Measurements from ENCODE around the gene GSK3B. TPM values are rescaled to one million over a fixed set of nuclear protein-coding genes. Genes with fewer than 3 reads are reported as not detected.

Gene GSK3B
- total and polyA plus RNA-seq, 4 donors, result 11.0 to 64.9 (median 30.6) TPM

DNA sequence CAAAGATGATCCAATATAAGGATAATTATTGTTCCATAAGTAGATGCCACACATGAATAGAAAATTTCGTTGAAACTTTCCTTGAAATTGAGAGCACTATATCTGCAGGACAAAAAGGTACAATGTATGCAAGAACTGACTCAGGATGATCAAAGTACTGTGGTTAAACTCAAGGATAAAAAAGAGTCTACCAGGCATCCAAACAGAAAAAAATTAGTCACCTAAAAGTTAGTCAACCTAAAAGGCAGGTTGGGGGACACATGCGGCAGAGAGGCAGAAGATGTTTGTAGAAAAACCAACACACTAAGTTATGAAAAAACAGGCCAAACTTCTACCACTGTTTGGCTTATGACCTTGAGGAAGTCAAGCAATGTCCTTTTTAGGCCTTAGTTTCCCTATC is 68.7 kb downstream of the GSK3B start:
- H3K27ac ChIP-seq (ENCODE audit: low read depth in 1 of 2, low read length in 1 of 2), result no peak overlapping the region
- peaks cover 0 to 1% (median 0%) of the 10 kb centered on the region in 4 donors for H3K36me3 ChIP-seq (ENCODE audit: control insufficient read depth in 4 of 4, insufficient read depth in 4 of 4, low read length in 4 of 4)
- no peak overlapping the region for H3K4me3 ChIP-seq
- TF ChIP-seq, protein P1, sequence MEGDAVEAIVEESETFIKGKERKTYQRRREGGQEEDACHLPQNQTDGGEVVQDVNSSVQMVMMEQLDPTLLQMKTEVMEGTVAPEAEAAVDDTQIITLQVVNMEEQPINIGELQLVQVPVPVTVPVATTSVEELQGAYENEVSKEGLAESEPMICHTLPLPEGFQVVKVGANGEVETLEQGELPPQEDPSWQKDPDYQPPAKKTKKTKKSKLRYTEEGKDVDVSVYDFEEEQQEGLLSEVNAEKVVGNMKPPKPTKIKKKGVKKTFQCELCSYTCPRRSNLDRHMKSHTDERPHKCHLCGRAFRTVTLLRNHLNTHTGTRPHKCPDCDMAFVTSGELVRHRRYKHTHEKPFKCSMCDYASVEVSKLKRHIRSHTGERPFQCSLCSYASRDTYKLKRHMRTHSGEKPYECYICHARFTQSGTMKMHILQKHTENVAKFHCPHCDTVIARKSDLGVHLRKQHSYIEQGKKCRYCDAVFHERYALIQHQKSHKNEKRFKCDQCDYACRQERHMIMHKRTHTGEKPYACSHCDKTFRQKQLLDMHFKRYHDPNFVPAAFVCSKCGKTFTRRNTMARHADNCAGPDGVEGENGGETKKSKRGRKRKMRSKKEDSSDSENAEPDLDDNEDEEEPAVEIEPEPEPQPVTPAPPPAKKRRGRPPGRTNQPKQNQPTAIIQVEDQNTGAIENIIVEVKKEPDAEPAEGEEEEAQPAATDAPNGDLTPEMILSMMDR (IDR thresholded peaks at IDR 0.05; ENCODE audit: control extremely low read depth, extremely low read depth), result no peak
- H3K9ac ChIP-seq (ENCODE audit: insufficient read depth in 1 of 2, low read length in 2 of 2), result no peak overlapping the region
- H3K27me3 ChIP-seq (ENCODE audit: control insufficient read depth in 3 of 3, insufficient read depth in 3 of 3, low read length in 2 of 3), result no peaks in the 10 kb centered on the region
- WGBS, 2 donors, result 85 to 94% methylated on average over 2 of the region's 2 CpGs
- DNase-seq, result no peak
- ATAC-seq (ENCODE audit: insufficient read depth, low FRiP score), result no peak
- H3K4me1 ChIP-seq (ENCODE audit: control insufficient read depth in 5 of 5, insufficient read depth in 5 of 5, low read length in 5 of 5), result peaks cover 0 to 17% (median 8%) of the 10 kb centered on the region in 5 donors
- no peaks in the 10 kb centered on the region for H3K9me3 ChIP-seq (ENCODE audit: control insufficient read depth in 4 of 4, insufficient read depth in 3 of 4, low read length in 3 of 4)

DNA sequence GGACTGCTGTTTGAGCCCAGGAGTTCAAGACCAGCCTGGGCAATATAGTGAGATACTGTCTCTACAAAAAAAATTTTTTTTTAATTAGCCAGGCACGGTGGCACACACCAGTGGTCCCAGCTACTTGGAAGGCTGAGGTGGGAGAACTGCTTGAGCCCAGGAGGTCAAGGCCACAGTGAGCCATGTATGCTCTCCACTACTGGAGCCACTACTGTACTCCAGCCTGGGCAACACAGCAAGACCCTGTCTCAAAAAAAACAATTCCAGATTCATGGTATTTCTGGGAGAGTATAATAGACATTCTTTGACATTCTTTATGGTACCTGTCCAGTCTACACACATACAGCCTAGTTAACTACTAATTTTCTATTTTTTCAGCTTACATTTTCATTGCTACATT is 70.1 kb downstream of the GSK3B start:
- Histone ChIP-seq H3K9ac (ENCODE audit: insufficient read depth in 1 of 2, low read length in 2 of 2) (no peak overlapping the region), H3K27me3 (ENCODE audit: control insufficient read depth in 3 of 3, insufficient read depth in 3 of 3, low read length in 2 of 3) (no peaks in the 10 kb centered on the region), H3K4me3 (no peak overlapping the region), H3K36me3 (ENCODE audit: control insufficient read depth in 4 of 4, insufficient read depth in 4 of 4, low read length in 4 of 4) (peaks cover 0 to 1% (median 0%) of the 10 kb centered on the region in 4 donors), H3K9me3 (ENCODE audit: control insufficient read depth in 4 of 4, insufficient read depth in 3 of 4, low read length in 3 of 4) (no peaks in the 10 kb centered on the region), H3K4me1 (ENCODE audit: control insufficient read depth in 5 of 5, insufficient read depth in 5 of 5, low read length in 5 of 5) (peaks cover 0 to 17% (median 8%) of the 10 kb centered on the region in 5 donors), H3K27ac (ENCODE audit: low read depth in 1 of 2, low read length in 1 of 2) (no peak overlapping the region)
- DNase-seq (no peak), ATAC-seq (ENCODE audit: insufficient read depth, low FRiP score) (no peak)
- WGBS, 2 donors, result 100% methylated on average over 1 of the region's 1 CpG
- TF ChIP-seq, protein P1 (IDR thresholded peaks at IDR 0.05; ENCODE audit: control extremely low read depth, extremely low read depth), result no peak

DNA sequence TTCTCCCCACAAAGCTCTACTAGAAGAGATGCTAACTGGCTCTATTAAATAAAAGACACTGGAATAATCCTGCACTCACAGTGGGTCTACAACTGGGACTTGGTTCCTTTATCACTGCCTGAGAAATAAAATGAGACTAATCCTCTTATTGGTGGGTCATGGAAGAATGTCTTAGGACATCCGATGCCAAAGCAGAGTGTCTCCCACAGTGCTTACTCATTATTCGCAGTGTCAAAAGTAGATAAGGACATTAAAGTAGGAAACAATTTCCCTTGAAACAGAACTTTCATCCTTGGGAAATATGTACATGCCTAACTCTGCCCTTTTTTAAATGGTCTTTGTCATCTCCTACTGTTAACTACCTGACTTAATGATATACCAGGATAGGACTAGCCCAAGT is 71.5 kb downstream of the GSK3B start:
- Histone ChIP-seq H3K4me1 (ENCODE audit: control insufficient read depth in 5 of 5, insufficient read depth in 5 of 5, low read length in 5 of 5) (peaks cover 0 to 22% (median 1%) of the 10 kb centered on the region in 5 donors), H3K4me3 (no peak overlapping the region), H3K9ac (ENCODE audit: insufficient read depth in 1 of 2, low read length in 2 of 2) (no peak overlapping the region), H3K36me3 (ENCODE audit: control insufficient read depth in 4 of 4, insufficient read depth in 4 of 4, low read length in 4 of 4) (no peaks in the 10 kb centered on the region), H3K27me3 (ENCODE audit: control insufficient read depth in 3 of 3, insufficient read depth in 3 of 3, low read length in 2 of 3) (no peaks in the 10 kb centered on the region), H3K27ac (ENCODE audit: low read depth in 1 of 2, low read length in 1 of 2) (no peak overlapping the region), H3K9me3 (ENCODE audit: control insufficient read depth in 4 of 4, insufficient read depth in 3 of 4, low read length in 3 of 4) (no peaks in the 10 kb centered on the region)
- DNase-seq (no peak), ATAC-seq (ENCODE audit: insufficient read depth, low FRiP score) (no peak)
- 92 to 96% methylated on average over 2 of the region's 2 CpGs for WGBS, 2 donors
- TF ChIP-seq, protein P1 (IDR thresholded peaks at IDR 0.05; ENCODE audit: control extremely low read depth, extremely low read depth), result no peak

DNA sequence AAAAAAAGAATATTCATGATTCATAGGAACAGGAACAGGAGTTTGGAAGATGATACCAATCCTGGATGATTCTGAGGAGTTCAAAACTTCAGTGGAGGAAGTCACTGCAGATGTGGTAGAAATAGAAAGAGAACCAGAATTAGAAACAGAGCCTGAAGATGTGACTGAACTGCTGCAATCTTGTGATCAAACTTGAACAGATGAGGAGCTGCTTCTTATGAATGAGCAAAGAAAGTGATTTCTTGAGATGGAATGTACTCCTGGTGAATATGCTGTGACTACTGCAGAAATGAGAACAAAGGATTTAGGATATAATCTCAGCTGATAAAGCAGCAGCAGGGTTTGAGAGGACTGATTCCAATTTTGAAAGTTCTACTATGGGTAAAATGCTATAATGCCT is 72.7 kb downstream of the GSK3B start:
- Histone ChIP-seq H3K36me3 (ENCODE audit: control insufficient read depth in 4 of 4, insufficient read depth in 4 of 4, low read length in 4 of 4) (no peaks in the 10 kb centered on the region), H3K27ac (ENCODE audit: low read depth in 1 of 2, low read length in 1 of 2) (no peak overlapping the region), H3K9ac (ENCODE audit: insufficient read depth in 1 of 2, low read length in 2 of 2) (no peak overlapping the region), H3K4me3 (no peak overlapping the region), H3K27me3 (ENCODE audit: control insufficient read depth in 3 of 3, insufficient read depth in 3 of 3, low read length in 2 of 3) (no peaks in the 10 kb centered on the region), H3K4me1 (ENCODE audit: control insufficient read depth in 5 of 5, insufficient read depth in 5 of 5, low read length in 5 of 5) (peaks cover 0 to 28% (median 1%) of the 10 kb centered on the region in 5 donors), H3K9me3 (ENCODE audit: control insufficient read depth in 4 of 4, insufficient read depth in 3 of 4, low read length in 3 of 4) (no peaks in the 10 kb centered on the region)
- TF ChIP-seq, protein P1 (IDR thresholded peaks at IDR 0.05; ENCODE audit: control extremely low read depth, extremely low read depth), result no peak
- DNase-seq (no peak), ATAC-seq (ENCODE audit: insufficient read depth, low FRiP score) (no peak)
